Esophagus (tissue), 2 donors: Measurements from ENCODE around the gene CD34. TPM values are rescaled to one million over a fixed set of nuclear protein-coding genes. Genes with fewer than 3 reads are reported as not detected.

Experiments used
- H3K27ac ChIP-seq, 2 donors: one replicate each; pipeline ENCODE4 v1.5.1; 2013; ENCODE audit warnings: low read depth in 2 of 2, mild to moderate bottlenecking in 2 of 2, inconsistent platforms in 1 of 2, low read length in 1 of 2, moderate library complexity in 1 of 2
- H3K27me3 ChIP-seq, 2 donors: one replicate each; pipeline ENCODE4 v1.6.1; 2013; ENCODE audit warnings: low read length in 2 of 2, control low read depth in 1 of 2, mild to moderate bottlenecking in 1 of 2; ENCODE audit not compliant: insufficient read depth in 2 of 2, control insufficient read depth in 1 of 2
- H3K36me3 ChIP-seq, 2 donors: one replicate each; pipeline ENCODE4 v1.6.1; 2013; ENCODE audit warnings: low read length in 1 of 2; ENCODE audit not compliant: control insufficient read depth in 2 of 2, insufficient read depth in 2 of 2
- H3K4me1 ChIP-seq, 2 donors: one replicate each; pipeline ENCODE4 v1.6.1; 2013; ENCODE audit warnings: low read length in 1 of 2; ENCODE audit not compliant: control insufficient read depth in 2 of 2, insufficient read depth in 2 of 2
- H3K4me3 ChIP-seq, 2 donors: one replicate each; pipeline ENCODE4 v1.5.1; 2013; ENCODE audit warnings: low read length in 2 of 2, mild to moderate bottlenecking in 2 of 2, low read depth in 1 of 2, moderate library complexity in 1 of 2
- H3K9me3 ChIP-seq, 2 donors: one replicate each; pipeline ENCODE4 v1.6.1; 2013; ENCODE audit warnings: mild to moderate bottlenecking in 2 of 2, low read depth in 1 of 2, low read length in 1 of 2, moderate library complexity in 1 of 2; ENCODE audit not compliant: control insufficient read depth in 2 of 2, insufficient read depth in 1 of 2
- WGBS, 2 donors: extraction: QIAGEN DNeasy Blood & Tissue Kit; methylation state at CpG; one replicate each; pipeline ENCODE4 v1.1.7; 2013; 5-methylcytosine and 5-hydroxymethylcytosine counted together
- polyA plus RNA-seq, 2 donors: library from polyadenylated mRNA; stranded (reverse); fragments of 200-250 nt; gene quantifications; one replicate each; pipeline ENCODE4 v1.2.3, GENCODE V29; 2013
- donor health status: healthy with polysubstance abuse.
- donor health status: Bipolar disorder and iron deficiency.

CD34 gene
- polyA plus RNA-seq, 2 donors, result 3.8 to 10.2 TPM

DNA sequence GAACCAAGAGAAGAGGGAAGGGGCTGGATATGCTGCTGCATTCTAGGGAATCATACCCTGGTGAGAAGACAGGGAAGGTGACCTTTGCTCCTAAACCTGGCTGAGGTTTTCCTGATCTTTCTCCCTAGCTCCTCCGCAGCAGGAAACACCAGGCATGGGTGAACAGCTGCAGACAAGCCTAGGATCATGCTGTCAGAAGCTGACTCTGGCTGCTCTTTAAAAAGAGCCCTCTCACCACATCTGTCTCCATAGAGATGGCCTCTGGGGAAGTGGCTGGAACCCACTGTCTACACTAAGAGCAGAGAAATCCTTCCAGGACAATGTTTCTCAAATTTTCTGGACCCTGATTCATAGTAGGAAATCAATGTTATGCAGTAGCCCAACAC lies 57.6 kb downstream of the CD34 start:
- Histone ChIP-seq H3K4me1 (no peaks in the 10 kb centered on the region), H3K27ac (no peak overlapping the region), H3K27me3 (no peaks in the 10 kb centered on the region), H3K4me3 (no peak overlapping the region), H3K36me3 (peaks cover 0 to 2% of the 10 kb centered on the region in 2 donors), H3K9me3 (no peaks in the 10 kb centered on the region)
- 55 to 56% methylated on average over 1 of the region's 1 CpG for WGBS, 2 donors

DNA sequence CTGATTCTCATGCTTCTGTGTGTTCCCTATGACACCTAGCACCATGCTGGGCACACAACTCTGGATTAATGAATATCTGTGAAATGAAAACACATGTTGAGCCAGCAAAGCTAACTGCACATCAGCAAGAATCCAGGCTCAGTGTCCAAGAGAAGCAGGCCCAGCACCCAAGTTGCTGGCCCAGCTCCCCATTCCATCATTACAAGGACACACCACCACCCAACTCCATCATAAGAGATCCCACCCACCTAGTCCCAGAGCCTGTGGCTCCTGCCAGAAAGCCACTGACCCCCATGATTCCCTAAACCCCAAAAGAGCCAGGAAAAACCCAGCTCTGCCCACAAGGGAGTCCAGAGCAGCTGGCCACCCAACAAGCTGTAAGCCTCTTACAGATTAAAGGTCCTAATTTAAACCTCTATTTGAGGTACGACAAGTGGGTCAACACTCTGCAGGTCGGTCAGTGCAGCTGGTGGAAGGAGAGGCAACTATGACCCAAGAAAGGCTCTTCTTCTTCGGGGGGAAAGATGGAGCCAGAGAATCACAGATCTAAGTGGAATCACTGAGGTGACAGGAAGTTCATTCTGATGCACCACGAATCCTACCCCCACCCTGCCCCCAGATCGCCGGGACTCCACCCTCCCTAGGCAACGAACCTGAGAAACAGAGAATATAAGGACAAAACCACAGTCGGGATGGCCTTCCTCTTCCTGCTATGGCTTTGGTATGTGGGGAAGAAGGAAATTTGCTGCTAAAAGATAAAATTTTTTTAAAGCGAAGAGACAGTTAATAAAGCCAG lies 58.2 kb downstream of the CD34 start:
- Histone ChIP-seq H3K27ac (peak overlapping the region in 1 of 2 donors; percentile 3), H3K36me3 (peaks cover 0 to 2% of the 10 kb centered on the region in 2 donors)

DNA sequence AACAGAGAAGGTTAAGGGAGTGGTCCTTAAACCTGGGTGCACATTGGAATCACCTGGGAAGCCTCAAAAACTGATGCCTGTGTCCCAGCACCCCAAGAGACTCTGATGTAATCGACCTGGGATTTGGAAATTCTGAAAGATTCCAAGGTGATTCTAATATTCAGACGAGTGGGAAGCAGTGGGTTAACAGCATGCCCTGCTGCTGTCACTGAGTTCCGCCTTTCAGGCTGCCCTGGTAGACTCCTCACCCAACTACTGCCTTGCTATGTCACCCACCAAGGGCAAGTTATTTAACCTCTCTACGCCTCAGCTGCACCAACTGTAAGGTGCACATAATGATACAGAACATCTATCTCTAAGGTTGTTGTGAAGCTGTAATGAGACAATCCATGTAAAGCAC lies 59.2 kb downstream of the CD34 start:
- H3K36me3 ChIP-seq, result peaks cover 0 to 2% of the 10 kb centered on the region in 2 donors
- H3K27ac ChIP-seq, result peak overlapping the region in 1 of 2 donors; percentile 7
- 89 to 90% methylated on average over 4 of the region's 4 CpGs for WGBS, 2 donors
- no peak overlapping the region for H3K4me3 ChIP-seq
- H3K27me3 ChIP-seq, result no peaks in the 10 kb centered on the region
- H3K9me3 ChIP-seq, result no peaks in the 10 kb centered on the region
- H3K4me1 ChIP-seq, result no peaks in the 10 kb centered on the region

More for the DNA sequence above, 58.2 kb downstream of the CD34 start:
- H3K4me3 ChIP-seq, result no peak overlapping the region
- H3K9me3 ChIP-seq, result no peaks in the 10 kb centered on the region
- no peaks in the 10 kb centered on the region for H3K27me3 ChIP-seq
- 72% methylated on average over 9 of the region's 9 CpGs for WGBS, 2 donors
- no peaks in the 10 kb centered on the region for H3K4me1 ChIP-seq

DNA sequence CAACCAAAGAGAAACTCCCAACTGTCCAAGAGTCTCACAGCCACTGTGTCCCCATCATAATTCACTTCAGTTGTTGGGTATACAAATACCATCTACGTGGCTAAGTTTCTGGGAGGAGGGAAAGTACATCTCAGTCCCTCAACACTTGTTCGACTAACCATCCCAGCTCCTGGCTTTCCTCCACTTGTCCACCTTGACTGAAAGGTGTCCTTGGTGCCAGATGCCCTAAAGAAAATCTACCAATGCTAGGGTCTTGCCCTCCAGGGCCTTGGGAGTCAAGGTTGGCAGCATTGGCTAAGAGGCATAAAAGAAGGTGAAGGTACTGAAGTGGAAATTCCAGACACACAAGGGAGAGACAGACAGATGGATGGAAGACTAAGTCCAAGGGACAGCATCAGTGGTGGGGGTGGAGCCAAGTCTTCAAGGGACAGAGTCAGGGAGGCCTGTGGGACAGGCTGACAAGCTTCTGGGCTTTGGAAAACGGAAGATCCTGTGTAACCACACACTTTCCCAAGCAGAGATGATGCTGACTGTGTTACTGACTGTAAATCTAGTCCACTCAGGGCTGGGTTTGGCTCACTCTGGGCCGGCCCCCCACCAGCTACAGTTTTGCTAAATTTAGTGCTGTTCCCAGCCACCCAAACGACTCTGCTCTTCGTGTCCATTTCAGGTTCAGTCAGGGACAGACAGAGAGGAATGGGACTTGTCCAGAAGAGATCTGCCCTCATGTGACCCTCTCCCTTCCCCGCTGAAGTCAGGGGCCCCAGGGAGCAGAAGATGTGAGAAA lies 60.1 kb downstream of the CD34 start:
- Histone ChIP-seq H3K27me3 (no peaks in the 10 kb centered on the region), H3K4me1 (no peaks in the 10 kb centered on the region), H3K27ac (peak overlapping the region in 1 of 2 donors; percentile 26)

DNA sequence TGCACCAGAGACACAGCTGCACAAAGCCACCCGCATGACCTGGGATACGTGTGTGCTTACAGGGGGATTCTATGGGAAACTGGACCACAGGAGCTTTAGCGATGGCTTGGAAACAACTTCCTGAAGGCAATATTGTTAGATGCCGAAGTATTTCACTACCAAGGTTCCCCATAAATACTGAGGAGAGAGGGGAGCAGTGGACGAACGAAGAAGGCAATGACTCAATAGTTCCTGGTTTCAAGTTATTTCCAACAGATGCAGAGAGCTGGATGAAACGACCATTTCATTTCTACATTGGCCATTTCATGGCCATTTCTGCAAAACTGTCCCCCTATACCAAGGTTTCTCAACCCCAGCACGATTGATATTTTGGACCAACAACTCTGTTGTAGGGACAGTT lies 61.3 kb downstream of the CD34 start:
- Histone ChIP-seq H3K27me3 (no peaks in the 10 kb centered on the region), H3K36me3 (no peaks in the 10 kb centered on the region), H3K9me3 (no peaks in the 10 kb centered on the region), H3K4me1 (peaks cover 0 to 5% of the 10 kb centered on the region in 2 donors), H3K27ac (peak overlapping the region in 1 of 2 donors; percentile 60), H3K4me3 (no peak overlapping the region)
- WGBS, 2 donors, result 79 to 80% methylated on average over 8 of the region's 8 CpGs

More for the DNA sequence above, 60.1 kb downstream of the CD34 start:
- H3K4me3 ChIP-seq, result no peak overlapping the region
- WGBS, 2 donors, result 80 to 82% methylated on average over 7 of the region's 7 CpGs
- H3K36me3 ChIP-seq, result peaks cover 0 to 2% of the 10 kb centered on the region in 2 donors
- no peaks in the 10 kb centered on the region for H3K9me3 ChIP-seq

DNA sequence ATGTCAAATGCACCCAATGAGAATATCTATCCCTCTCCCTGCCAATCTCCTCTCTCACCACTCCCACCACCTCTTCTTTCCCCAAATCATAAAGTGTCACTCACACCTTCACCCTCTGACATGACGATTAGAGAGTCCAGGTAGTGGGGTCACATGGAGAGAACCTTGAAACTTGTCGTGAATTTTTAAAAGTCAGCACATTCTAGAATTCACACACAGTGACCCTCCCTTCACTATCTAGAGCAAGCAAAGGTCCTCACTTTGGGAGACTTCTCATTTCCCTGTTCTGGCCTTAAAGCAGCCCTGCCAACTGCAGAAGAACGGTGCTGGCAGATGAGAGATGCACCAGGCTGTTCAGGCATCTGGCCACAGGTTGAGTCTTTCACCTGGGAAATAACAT lies 61.9 kb downstream of the CD34 start:
- Histone ChIP-seq H3K4me1 (peaks cover 0 to 5% of the 10 kb centered on the region in 2 donors), H3K36me3 (no peaks in the 10 kb centered on the region), H3K27me3 (no peaks in the 10 kb centered on the region), H3K9me3 (no peaks in the 10 kb centered on the region), H3K4me3 (no peak overlapping the region), H3K27ac (peak overlapping the region; percentile 18 to 61)
- WGBS, 2 donors, result 51 to 53% methylated on average over 3 of the region's 3 CpGs

DNA sequence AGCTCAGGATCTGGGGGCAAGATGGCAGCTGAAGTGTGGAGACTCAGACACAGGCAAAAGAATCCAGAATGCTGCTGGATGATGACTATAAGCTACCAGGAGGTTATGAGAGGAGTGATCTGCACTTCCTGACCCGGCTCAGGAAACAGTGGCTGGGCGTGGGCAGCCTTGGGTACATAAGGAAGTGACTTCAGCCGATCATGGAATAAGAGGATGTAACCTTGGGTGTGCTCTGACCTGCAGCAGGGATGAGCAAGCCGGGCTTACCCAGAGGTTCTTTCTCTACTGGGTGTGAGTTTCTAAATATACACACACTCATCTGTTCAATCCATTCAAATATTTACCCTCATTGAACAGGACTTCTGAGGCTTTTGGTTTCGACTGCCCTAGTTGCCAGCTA lies 62.7 kb downstream of the CD34 start:
- Histone ChIP-seq H3K27me3 (no peaks in the 10 kb centered on the region), H3K4me3 (no peak overlapping the region), H3K36me3 (peaks cover 0 to 4% of the 10 kb centered on the region in 2 donors), H3K4me1 (peaks cover 0 to 11% of the 10 kb centered on the region in 2 donors), H3K9me3 (no peaks in the 10 kb centered on the region), H3K27ac (peak overlapping the region; percentile 88 to 94)
- 24 to 33% methylated on average over 5 of the region's 5 CpGs for WGBS, 2 donors

DNA sequence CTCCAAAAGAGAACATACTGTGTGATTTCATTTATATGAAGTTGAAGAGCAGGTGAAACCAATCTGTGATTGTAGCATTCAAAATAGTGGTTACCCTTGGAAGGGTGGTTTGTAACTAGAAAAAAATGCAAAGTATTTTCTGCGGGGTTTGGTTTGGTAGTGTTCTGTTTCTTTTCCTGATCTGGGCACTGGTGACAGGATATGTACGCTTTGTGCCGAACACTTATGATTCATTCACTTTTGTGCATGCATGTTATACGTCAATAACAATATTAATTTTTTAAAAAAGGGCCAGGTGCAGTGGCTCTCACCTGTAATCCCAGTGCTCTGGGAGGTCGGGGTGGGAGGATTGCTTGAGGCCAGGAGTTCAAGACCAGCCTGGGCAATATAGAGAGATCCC lies 63.8 kb downstream of the CD34 start:
- H3K27ac ChIP-seq, result peak overlapping the region in 1 of 2 donors; percentile 29
- peaks cover 0 to 11% of the 10 kb centered on the region in 2 donors for H3K4me1 ChIP-seq

DNA sequence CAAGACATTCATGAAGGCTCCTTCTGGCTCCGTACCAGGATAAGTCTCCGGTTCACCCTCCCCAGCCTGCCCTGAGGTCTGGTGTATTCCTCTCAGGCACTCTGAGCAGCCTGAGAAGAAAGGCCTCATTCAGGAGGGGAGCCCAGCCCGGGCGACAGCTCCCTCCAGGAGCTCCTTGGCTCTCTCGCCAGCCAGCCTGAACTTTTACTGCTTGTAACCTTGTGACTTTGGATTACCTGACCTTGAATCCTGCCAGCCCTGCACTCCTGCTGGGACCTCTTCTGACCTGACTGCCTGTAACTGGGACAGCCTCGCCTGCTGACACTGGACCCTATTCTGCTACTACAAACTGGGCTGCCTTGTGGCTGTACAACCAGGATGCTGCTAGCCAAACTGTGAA lies 65.8 kb downstream of the CD34 start:
- Histone ChIP-seq H3K27ac (peak overlapping the region; percentile 6 to 37), H3K4me1 (peaks cover 6 to 15% of the 10 kb centered on the region in 2 donors), H3K27me3 (no peaks in the 10 kb centered on the region)

More for the DNA sequence above, 63.8 kb downstream of the CD34 start:
- H3K27me3 ChIP-seq, result no peaks in the 10 kb centered on the region
- H3K9me3 ChIP-seq, result no peaks in the 10 kb centered on the region
- no peak overlapping the region for H3K4me3 ChIP-seq
- 76 to 86% methylated on average over 5 of the region's 5 CpGs for WGBS, 2 donors
- peaks cover 3 to 4% of the 10 kb centered on the region in 2 donors for H3K36me3 ChIP-seq

More for the DNA sequence above, 65.8 kb downstream of the CD34 start:
- no peaks in the 10 kb centered on the region for H3K9me3 ChIP-seq
- no peak overlapping the region for H3K4me3 ChIP-seq
- WGBS, 2 donors, result 62 to 67% methylated on average over 6 of the region's 6 CpGs
- H3K36me3 ChIP-seq, result peaks cover 3 to 7% of the 10 kb centered on the region in 2 donors
